ENCODE data around the gene PRIM2. TPM values are rescaled to one million over a fixed set of nuclear protein-coding genes. Genes with fewer than 3 reads are reported as not detected.

PRIM2 gene
- total and polyA plus RNA-seq, 2 of the 4 experiments (the other 2 are of a cell fraction): 11.8 to 37.5 TPM

DNA sequence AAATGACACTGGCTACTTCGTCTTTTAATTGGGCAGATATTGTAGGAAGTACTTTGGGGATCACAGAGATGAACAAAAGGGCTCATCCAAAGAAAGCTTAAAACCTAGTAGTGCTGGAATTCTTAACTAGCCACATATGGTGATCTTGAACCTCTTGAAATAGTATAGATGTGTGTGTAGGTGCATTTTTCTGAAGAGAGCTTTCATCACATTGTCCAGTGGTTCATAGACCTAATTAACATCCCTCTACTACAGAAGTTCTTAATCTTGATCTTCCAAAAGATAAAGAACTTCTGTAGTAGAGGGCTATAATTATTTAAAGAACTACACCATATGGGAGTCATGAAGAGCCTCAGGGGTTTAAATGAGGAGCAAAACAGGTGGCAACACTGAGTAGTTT lies 2.3 kb upstream of the PRIM2 start:
- Histone ChIP-seq H3K36me3 (ENCODE audit: control insufficient read depth, insufficient read depth, low read length) (peaks cover 2% of the 10 kb centered on the region; the same call in 1 of the 2 replicates), H3K4me2 (ENCODE audit: low read depth, low read length) (no peak overlapping the region), H3K56ac (ENCODE audit: extremely low read depth, insufficient read depth, low read length) (peak overlapping the region; percentile 55; the same call in 1 of the 2 replicates), H3K9me1 (ENCODE audit: insufficient read depth, low read length) (peaks cover 5% of the 10 kb centered on the region), H2BK120ac (ENCODE audit: low read depth, low read length) (peak overlapping the region; percentile 94), H2AK5ac (ENCODE audit: low read depth, low read length) (peak overlapping the region; percentile 18; the same call in 1 of the 2 replicates), H2BK20ac (ENCODE audit: low read depth, low read length) (peak overlapping the region; percentile 97), H3K4ac (ENCODE audit: low read depth, low read length) (peak overlapping the region; percentile 86), H4K5ac (ENCODE audit: low read depth, low read length) (peak overlapping the region; percentile 90; the same call in 1 of the 2 replicates), H3K79me1 (ENCODE audit: low read depth in 1 of 2, low read length in 2 of 2) (peaks cover 23 to 32% of the 10 kb centered on the region in 2 experiments), H2AFZ (replicated peaks; ENCODE audit: low read length, poor library complexity) (no peak overlapping the region), H3K9ac (ENCODE audit: low read depth, low read length) (no peak overlapping the region), H4K20me1 (ENCODE audit: insufficient read depth, low read length) (no peaks in the 10 kb centered on the region), H3K27me3 (ENCODE audit: control insufficient read depth, insufficient read depth, low read length) (no peaks in the 10 kb centered on the region), H3K9me3 (ENCODE audit: control insufficient read depth, insufficient read depth, low read length) (no peaks in the 10 kb centered on the region), H3K4me1 (ENCODE audit: control insufficient read depth, insufficient read depth, low read length) (peaks cover 19% of the 10 kb centered on the region), H2BK5ac (ENCODE audit: low read depth, low read length, poor library complexity, severe bottlenecking) (peak overlapping the region; percentile 96), H3K4me3 (ENCODE audit: insufficient read depth, low read depth, low read length) (no peak overlapping the region), H4K91ac (ENCODE audit: insufficient read depth, low read depth, low read length) (peak overlapping the region; percentile 74), H3K27ac (ENCODE audit: insufficient read depth, low read length) (peak overlapping the region; percentile 36; the same call in 1 of the 2 replicates), H2BK15ac (ENCODE audit: low read depth, low read length) (peak overlapping the region; percentile 81; the same call in 2 of the 3 replicates), H3K18ac (ENCODE audit: low read depth, low read length) (peak overlapping the region; percentile 99; the same call in 1 of the 2 replicates), H3K23ac (ENCODE audit: low read depth, low read length) (peak overlapping the region; percentile 14; the same call in 1 of the 2 replicates), H3K14ac (replicated peaks; ENCODE audit: low read depth, low read length) (peak overlapping the region; percentile 82), H2AK9ac (replicated peaks; ENCODE audit: low read depth, low read length, poor library complexity) (no peak overlapping the region), H4K8ac (ENCODE audit: low read depth in 2 of 2, low read length in 2 of 2) (peak overlapping the region; percentile 94)
- dilution Hi-C loops (cut with HindIII; ENCODE audit: low sequenced_read_pairs, unreplicated experiment): no loop called here
- DNase-seq: no peak
- ChIA-PET POLR2A (ENCODE audit: unreplicated experiment) (interaction anchor here (0.7 kb wide), 1 partner anchor 254 kb away, joined by 4 read pairs; no protein-coding TSS in a partner anchor), CTCF (interaction anchor here (0.5 to 1.8 kb wide), 3 partner anchors 47 to 412 kb away, joined by 3 to 6 read pairs (median 3); no protein-coding TSS in a partner anchor)
- intact Hi-C loops (cut with micrococcal nuclease): loop anchor here (5.0 kb wide), 1 partner anchor 463 kb away; no protein-coding TSS in a partner anchor
- BruUV-seq (replicated peaks): no TSS peak
- in situ Hi-C loops (cut with MboI; ENCODE audit: low sequenced_read_pairs): loop anchor here (5.0 to 25.0 kb wide), 5 partner anchors 48 to 978 kb away; partner anchors contain the start of gene DST
- TF ChIP-seq SMC3 (IDR thresholded peaks at IDR 0.05; ENCODE audit: low read depth, low read length) (no peak), CEBPB (IDR thresholded peaks at IDR 0.05; ENCODE audit: low read depth, low read length) (no peak), MAZ (IDR thresholded peaks at IDR 0.05; ENCODE audit: borderline replicate concordance, low read depth, low read length) (no peak), POLR2A (IDR thresholded peaks at IDR 0.05; ENCODE audit: low read depth, low read length) (no peak), BHLHE40 (IDR thresholded peaks at IDR 0.05; ENCODE audit: low read depth, low read length) (no peak)
- no CpG with 5 or more reads among the region's 1 CpG for WGBS, 2 experiments (ENCODE audit: extremely low coverage in 2 of 2, insufficient read length in 1 of 2)
- no peak for ATAC-seq (ENCODE audit: low read depth)

Data from IMR-90 (cell line).